Spinal cord (tissue), 10 donors: ENCODE data around the gene NEU3. TPM values are rescaled to one million over a fixed set of nuclear protein-coding genes. Genes with fewer than 3 reads are reported as not detected.

Source experiments
- DNase-seq, 6 donors: peaks; one replicate each; pipeline versions ENCODE4 v3.0.0 to v3.0.0-alpha.2; 2013 to 2015; ENCODE audit warnings: low spot score in 6 of 6, low read depth in 4 of 6
- H3K27ac ChIP-seq: one replicate; pipeline ENCODE4 v1.5.1; 2013; ENCODE audit warnings: low read depth, low read length, control low read depth
- H3K27me3 ChIP-seq: one replicate; pipeline ENCODE4 v1.6.1; 2013; ENCODE audit warnings: low read length; ENCODE audit not compliant: control insufficient read depth, insufficient read depth
- H3K36me3 ChIP-seq: one replicate; pipeline ENCODE4 v1.6.1; 2013; ENCODE audit warnings: low read length; ENCODE audit not compliant: control insufficient read depth, insufficient read depth
- H3K4me1 ChIP-seq: one replicate; pipeline ENCODE4 v1.6.1; 2013; ENCODE audit warnings: low read length; ENCODE audit not compliant: control insufficient read depth, insufficient read depth
- H3K4me3 ChIP-seq: one replicate; pipeline ENCODE4 v1.5.1; 2013; ENCODE audit warnings: low read depth, low read length, control low read depth
- H3K9me3 ChIP-seq: one replicate; pipeline ENCODE4 v1.6.1; 2013; ENCODE audit warnings: low read length; ENCODE audit not compliant: control insufficient read depth, insufficient read depth
- WGBS: methylation state at CpG from one replicate; pipeline ENCODE4 v1.1.5; 2013; ENCODE audit warnings: missing lambda C conversion rate; ENCODE audit not compliant: insufficient coverage; 5-methylcytosine and 5-hydroxymethylcytosine counted together
- long read RNA-seq, 4 donors: transcript quantifications; one replicate each; lab custom pipeline, GENCODE V29; 2026
- polyA plus RNA-seq, 2 donors: library from polyadenylated mRNA; unstranded; fragments of 120-200 nt; gene quantifications; one replicate each; pipeline ENCODE4 v1.2.1, GENCODE V29; 2013; ENCODE audit not compliant: insufficient read length in 2 of 2
- total RNA-seq, 2 donors: library from RNA; depleted of rRNA in 1 of 2; stranded (reverse); fragments of 120-200 nt in 1 of 2; fragments of >200 nt in 1 of 2; gene quantifications; one replicate each; pipeline versions ENCODE4 v1.2.3 to v1.2.4, GENCODE V29; 2013 to 2014
- donor health status: healthy.

The NEU3 gene, protein sequence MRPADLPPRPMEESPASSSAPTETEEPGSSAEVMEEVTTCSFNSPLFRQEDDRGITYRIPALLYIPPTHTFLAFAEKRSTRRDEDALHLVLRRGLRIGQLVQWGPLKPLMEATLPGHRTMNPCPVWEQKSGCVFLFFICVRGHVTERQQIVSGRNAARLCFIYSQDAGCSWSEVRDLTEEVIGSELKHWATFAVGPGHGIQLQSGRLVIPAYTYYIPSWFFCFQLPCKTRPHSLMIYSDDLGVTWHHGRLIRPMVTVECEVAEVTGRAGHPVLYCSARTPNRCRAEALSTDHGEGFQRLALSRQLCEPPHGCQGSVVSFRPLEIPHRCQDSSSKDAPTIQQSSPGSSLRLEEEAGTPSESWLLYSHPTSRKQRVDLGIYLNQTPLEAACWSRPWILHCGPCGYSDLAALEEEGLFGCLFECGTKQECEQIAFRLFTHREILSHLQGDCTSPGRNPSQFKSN
- total RNA-seq (10 to 100 TPM; 14.5 to 16.3 TPM), polyA plus RNA-seq (10 to 100 TPM; 14.7 TPM)
- long read RNA-seq, donor 1, full-length matches to known transcripts: 3 of 3 reads
- long read RNA-seq, donor 1, partial matches to known transcripts: 0 of 3 reads
- long read RNA-seq, donor 1, other reads (novel, unspliced or antisense): 0 of 3 reads
- long read RNA-seq, donor 2: 0 reads
- long read RNA-seq, donor 3: 0 reads
- long read RNA-seq, donor 4, full-length matches to known transcripts: 2 of 2 reads
- long read RNA-seq, donor 4, partial matches to known transcripts: 0 of 2 reads
- long read RNA-seq, donor 4, other reads (novel, unspliced or antisense): 0 of 2 reads

DNA sequence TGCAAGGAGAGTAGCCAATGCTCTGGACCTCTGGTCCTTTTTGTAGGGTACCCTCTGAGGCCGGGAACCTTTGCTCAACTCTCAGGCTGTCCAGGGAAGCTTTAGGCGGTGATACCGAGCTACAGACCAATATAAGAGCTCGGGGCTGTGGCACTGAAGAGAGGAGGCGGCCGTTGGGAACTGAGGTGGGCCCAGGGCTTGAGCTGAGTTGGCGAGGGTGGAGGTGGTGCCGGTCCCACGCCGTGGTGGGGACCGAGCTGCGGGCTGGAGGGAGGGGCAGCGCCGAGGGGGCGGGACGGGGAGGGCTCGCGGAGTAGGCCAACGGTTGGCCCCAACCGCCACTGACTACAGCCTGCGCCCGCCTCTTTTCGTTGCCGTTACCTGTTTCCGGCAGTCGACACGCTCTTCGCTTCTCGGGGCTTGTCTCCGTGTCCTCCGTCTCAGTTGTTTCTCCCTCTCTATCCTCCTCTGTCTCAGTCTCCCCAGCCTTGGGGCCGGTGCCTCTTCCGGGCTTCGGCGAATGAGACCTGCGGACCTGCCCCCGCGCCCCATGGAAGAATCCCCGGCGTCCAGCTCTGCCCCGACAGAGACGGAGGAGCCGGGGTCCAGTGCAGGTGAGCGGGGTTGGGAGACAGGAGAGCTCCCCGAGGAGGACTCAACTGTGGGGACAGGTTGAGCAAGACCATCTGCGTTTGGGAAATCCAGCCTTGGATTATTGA is at the start of gene NEU3:
Gene NEU3 (plus strand): TSS at position 393 of the 719 bp plus-strand sequence. CDS start 128 bp downstream, at position 521.
- under 1% methylated on average over 46 of the region's 46 CpGs for WGBS
- Histone ChIP-seq H3K36me3 (no peaks in the 10 kb centered on the region), H3K9me3 (no peaks in the 10 kb centered on the region), H3K4me3 (peak within 1 kb of the TSS; percentile 77), H3K27ac (peak within 1 kb of the TSS; percentile 68), H3K27me3 (no peaks in the 10 kb centered on the region), H3K4me1 (peaks cover 11% of the 10 kb centered on the region)
- peak; percentile 36 to 92 (median 48) for DNase-seq

- H3K4me1 ChIP-seq: no peaks in the 10 kb centered on the region
- H3K27me3 ChIP-seq: no peaks in the 10 kb centered on the region
- no peaks in the 10 kb centered on the region for H3K9me3 ChIP-seq
- peaks cover 14% of the 10 kb centered on the region for H3K36me3 ChIP-seq
- H3K27ac ChIP-seq: no peak overlapping the region
- no peak overlapping the region for H3K4me3 ChIP-seq
- DNase-seq: no peak
Observed at GRCh38 chr11:74941492-74941891, 47.2 kb upstream of the NEU3 start.

GRCh38 chr11:74942073-74942759 is 46.5 kb upstream of the NEU3 start:
- Histone ChIP-seq H3K4me1 (no peaks in the 10 kb centered on the region), H3K27me3 (no peaks in the 10 kb centered on the region), H3K9me3 (no peaks in the 10 kb centered on the region), H3K27ac (no peak overlapping the region), H3K36me3 (peaks cover 11% of the 10 kb centered on the region), H3K4me3 (no peak overlapping the region)
- WGBS: 89% methylated on average over 5 of the region's 5 CpGs
- no peak for DNase-seq

DNA sequence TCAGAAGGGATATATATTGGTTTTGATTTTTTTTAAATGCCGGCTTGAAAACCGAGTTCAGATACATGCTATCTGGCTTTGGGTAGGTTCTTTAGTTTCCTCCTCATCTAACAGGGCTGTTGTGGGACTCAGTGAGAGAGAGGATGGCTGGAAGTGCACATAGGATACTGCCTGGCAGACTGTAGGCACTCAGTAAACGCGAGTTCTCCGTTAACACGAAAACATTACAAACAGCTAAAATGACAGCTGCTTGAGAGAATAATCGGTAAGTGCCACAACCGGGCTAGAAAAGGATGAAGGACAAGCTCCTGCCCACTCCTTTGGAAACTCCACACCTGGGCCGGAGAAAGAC is 40.2 kb upstream of the NEU3 start:
- 0% methylated on average over 7 of the region's 9 CpGs for WGBS
- peak overlapping the region; percentile 98 for H3K4me3 ChIP-seq
- H3K36me3 ChIP-seq: no peaks in the 10 kb centered on the region
- no peaks in the 10 kb centered on the region for H3K9me3 ChIP-seq
- DNase-seq: no peak
- peak overlapping the region; percentile 84 for H3K27ac ChIP-seq
- H3K27me3 ChIP-seq: no peaks in the 10 kb centered on the region
- H3K4me1 ChIP-seq: peaks cover 12% of the 10 kb centered on the region

- no peaks in the 10 kb centered on the region for H3K27me3 ChIP-seq
- H3K4me1 ChIP-seq: peaks cover 12% of the 10 kb centered on the region
- H3K9me3 ChIP-seq: no peaks in the 10 kb centered on the region
- WGBS: under 1% methylated on average over 62 of the region's 67 CpGs
- peak within 1 kb of the TSS; percentile 98 for H3K4me3 ChIP-seq
- DNase-seq: peak; percentile 91 to 100 (median 96)
- peak within 1 kb of the TSS; percentile 84 for H3K27ac ChIP-seq
- no peaks in the 10 kb centered on the region for H3K36me3 ChIP-seq
Observed at GRCh38 chr11:74948898-74949752, 39.6 kb upstream of the NEU3 start, which contains the start of the genes SPCS2 and XRRA1. Gene SPCS2 (plus strand): TSS chr11:74949266. CDS start chr11:74949286, 20 bp downstream. Gene XRRA1 (minus strand): TSS chr11:74949091. CDS start chr11:74940878, 8,213 bp downstream.

- Histone ChIP-seq H3K9me3 (no peaks in the 10 kb centered on the region), H3K27me3 (no peaks in the 10 kb centered on the region), H3K4me3 (peak overlapping the region; percentile 98), H3K27ac (peak overlapping the region; percentile 78), H3K4me1 (peaks cover 12% of the 10 kb centered on the region), H3K36me3 (no peaks in the 10 kb centered on the region)
- 0% methylated on average over 1 of the region's 6 CpGs for WGBS
- DNase-seq: peak in 2 of 6 donors; percentile 11 to 28
Observed at GRCh38 chr11:74949753-74950137, 39.0 kb upstream of the NEU3 start.

GRCh38 chr11:74950374-74950969 is 38.3 kb upstream of the NEU3 start:
- Histone ChIP-seq H3K36me3 (no peaks in the 10 kb centered on the region), H3K27me3 (no peaks in the 10 kb centered on the region), H3K9me3 (no peaks in the 10 kb centered on the region), H3K4me3 (peak overlapping the region; percentile 98), H3K4me1 (peaks cover 12% of the 10 kb centered on the region), H3K27ac (no peak overlapping the region)
- no peak for DNase-seq
- 52% methylated on average over 2 of the region's 2 CpGs for WGBS

- Histone ChIP-seq H3K9me3 (no peaks in the 10 kb centered on the region), H3K27ac (no peak overlapping the region), H3K27me3 (no peaks in the 10 kb centered on the region), H3K36me3 (no peaks in the 10 kb centered on the region), H3K4me1 (peaks cover 12% of the 10 kb centered on the region), H3K4me3 (no peak overlapping the region)
- no peak for DNase-seq
- 94% methylated on average over 7 of the region's 8 CpGs for WGBS
Observed at GRCh38 chr11:74951226-74951625, 37.5 kb upstream of the NEU3 start.
